Stimulated activated CD4-positive, alpha-beta T cell treated with anti-CD3 and anti-CD28 coated beads, Interleukin-2, amount 100 ng/mL, for 4 hours (primary cell): ENCODE results near the gene TIMM23.
"Not testable (repeated sequence)": the region's sequence is repeated elsewhere in the genome, so short reads cannot be mapped to it uniquely, and the experiment has no call there.

Source experiments
- DNase-seq: peaks from one replicate; pipeline ENCODE4 v3.0.0-alpha.2; 2020; ENCODE audit warnings: low read depth

TIMM23 gene

DNA sequence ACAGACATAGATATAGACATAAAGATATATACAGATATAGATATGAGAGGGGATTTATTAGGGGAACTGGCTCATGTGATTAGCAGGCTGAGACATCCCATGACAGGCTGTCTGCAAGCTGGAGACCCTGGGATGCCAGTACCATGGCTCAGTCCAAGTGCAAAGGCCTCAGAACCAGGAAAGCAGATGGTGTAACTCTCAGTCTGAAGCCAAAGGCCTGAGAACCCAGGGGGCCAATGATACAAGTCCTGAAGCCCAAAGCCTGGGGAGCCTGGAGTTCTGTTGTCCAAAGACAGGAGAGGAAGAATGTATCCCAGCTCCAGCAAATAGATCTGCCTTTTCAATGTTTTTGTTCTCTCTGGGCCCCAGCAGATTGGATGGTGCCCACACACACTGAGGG is 52.7 kb downstream of the TIMM23 start:
- DNase-seq = no peak

GRCh38 chr10:46025406-46025805 is 53.1 kb downstream of the TIMM23 start:
- no peak for DNase-seq

DNA sequence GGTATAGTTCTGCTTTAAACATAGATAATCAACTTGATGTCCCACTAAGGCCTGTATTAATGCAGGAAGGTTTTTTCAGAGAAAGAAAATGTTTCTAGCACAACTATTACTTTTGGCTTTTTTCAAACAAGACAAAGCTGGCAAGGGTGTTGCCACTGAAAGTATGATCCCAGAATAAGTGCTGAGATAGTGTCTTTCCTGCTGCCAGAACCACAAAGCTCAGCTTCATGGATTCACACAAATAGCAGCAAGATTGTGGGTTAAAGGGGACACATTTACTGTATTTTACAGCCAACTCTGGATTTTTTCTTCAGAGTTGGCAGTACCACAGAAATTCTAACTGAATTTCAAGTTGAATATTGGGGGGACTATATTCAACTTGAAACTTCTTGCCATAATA is 53.8 kb downstream of the TIMM23 start:
- no peak for DNase-seq

GRCh38 chr10:46028584-46029460 is 56.5 kb downstream of the TIMM23 start:
- DNase-seq = peak; percentile 24

GRCh38 chr10:46029461-46030030 is 57.3 kb downstream of the TIMM23 start:
- no peak for DNase-seq

- DNase-seq = peak; percentile 94
Observed at GRCh38 chr10:46030091-46030937, 58.0 kb downstream of the TIMM23 start, which contains the start of gene NCOA4. Gene NCOA4 (minus strand): TSS chr10:46030623. CDS start chr10:46016680, 13,943 bp downstream.

DNA sequence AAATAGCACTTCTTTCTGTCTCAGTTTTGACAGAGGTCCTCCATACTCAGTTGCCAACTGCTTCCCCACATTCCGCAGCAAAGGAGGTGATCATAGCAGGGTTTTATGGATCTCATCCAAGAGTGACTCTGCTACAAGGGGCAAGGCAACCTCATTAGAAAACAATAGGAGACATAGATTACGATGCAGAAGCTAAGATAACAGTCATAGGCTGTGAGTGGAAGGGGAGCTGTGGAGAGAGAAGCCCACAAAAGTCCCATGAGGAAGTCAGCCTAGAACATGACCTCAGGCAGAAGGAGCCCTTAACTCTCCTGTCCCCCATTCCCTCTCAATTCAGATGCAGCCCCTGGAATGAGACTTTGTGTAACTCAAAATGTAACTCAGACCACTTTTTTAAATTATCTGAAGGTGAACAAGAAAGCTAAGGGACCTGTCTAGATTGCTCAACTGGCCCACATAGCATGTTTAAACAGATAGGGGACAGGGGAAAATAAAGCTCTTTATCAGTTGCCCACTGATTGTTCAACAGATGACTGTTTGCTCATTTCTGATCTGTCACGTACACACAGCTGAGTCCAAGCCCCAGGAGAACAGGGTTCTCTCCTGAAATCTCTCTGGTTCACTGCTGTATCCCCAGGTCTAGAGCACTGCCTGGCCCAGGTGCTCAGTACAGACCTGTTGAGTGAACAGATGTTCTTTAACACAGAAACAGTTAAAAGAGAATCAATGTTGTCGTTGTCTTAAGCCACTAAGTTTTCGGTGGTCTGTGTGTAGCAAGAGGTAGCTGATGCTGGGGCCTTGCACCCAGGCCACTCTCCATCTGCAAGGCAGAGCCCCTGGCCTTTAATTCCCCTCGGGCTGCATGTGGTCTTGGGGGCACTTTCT is 59.6 kb downstream of the TIMM23 start:
- no peak for DNase-seq

GRCh38 chr10:46033602-46034011 is 61.3 kb downstream of the TIMM23 start:
- no peak for DNase-seq

- DNase-seq = no peak
Observed at GRCh38 chr10:46035923-46036849, 63.9 kb downstream of the TIMM23 start.

DNA sequence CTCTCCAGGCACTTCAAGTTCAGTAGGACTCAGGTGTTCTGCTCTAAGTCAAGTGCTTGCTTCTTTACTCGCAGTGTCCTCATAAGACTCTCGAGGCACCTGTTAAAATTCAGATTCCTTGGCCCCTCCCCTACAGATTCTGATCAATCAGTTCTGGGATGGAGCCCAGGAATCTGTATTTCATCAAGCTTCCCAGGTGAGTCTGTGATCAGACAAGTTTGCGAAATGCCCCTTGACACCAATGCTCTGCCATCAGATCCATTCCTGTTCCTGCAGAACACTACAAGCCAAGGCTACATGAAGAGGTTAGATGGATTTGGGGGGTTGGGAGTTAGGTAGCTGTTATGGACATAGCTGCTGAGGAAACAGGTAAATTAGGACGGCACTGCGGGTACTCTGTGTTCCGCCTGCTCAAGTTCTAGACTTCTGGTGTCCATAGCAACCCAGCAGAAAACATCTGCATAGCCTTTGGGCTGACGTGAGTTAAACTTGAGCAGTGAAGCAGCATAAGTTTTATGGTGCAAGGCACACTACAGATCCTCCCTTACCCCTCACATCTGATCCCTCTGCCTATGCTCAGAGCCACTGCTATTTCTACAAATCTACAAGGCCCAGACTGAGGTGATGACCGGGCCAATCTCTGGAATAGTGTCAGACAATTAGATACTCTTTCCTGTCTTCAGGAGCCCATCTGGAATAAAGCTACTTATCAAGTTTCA is 65.0 kb downstream of the TIMM23 start:
- no peak for DNase-seq

DNA sequence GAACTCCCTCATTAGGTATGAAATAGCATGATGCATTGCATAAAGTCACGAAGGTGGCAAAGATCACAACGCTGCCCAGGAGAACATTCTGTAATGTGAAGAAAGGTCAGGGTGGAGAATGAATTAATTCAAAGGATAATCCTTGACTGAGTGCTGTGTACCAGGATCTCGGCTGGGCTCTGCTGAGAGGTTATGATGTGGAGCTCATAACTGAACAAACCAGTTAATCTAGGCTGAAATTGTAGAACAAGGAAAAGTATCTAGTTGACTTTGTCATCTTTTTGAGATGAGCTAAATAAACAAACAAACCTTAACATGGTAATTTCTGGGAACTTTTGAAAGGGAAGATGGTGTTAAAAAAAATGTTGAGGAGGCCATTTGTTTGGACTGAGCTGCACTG is 67.7 kb downstream of the TIMM23 start:
- no peak for DNase-seq

GRCh38 chr10:46042527-46042926 is 70.2 kb downstream of the TIMM23 start:
- DNase-seq = no peak

DNA sequence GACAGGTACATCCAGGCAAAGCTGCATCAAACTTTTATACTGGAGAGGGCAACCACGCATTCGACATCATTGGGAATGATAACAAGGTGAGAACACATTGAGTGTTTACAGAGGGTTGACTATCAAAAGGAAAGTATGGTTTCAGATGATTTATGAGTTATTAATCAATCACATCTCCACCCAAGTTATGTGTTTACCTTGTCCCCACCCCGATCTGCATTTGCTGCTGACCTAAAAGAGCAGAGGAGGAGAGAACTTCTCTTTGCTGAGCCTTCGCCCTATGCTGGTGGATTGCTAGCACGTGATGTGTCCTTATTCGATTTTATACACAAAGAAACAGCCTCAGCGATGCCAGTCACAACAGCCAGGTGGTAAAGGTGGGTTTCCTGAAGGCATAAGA is 74.0 kb downstream of the TIMM23 start, which contains the start of gene MSMB:
Gene MSMB (minus strand): TSS at position 9 of the 400 bp plus-strand sequence. CDS start 32 bp downstream, outside the sequence.
- no peak for DNase-seq

DNA sequence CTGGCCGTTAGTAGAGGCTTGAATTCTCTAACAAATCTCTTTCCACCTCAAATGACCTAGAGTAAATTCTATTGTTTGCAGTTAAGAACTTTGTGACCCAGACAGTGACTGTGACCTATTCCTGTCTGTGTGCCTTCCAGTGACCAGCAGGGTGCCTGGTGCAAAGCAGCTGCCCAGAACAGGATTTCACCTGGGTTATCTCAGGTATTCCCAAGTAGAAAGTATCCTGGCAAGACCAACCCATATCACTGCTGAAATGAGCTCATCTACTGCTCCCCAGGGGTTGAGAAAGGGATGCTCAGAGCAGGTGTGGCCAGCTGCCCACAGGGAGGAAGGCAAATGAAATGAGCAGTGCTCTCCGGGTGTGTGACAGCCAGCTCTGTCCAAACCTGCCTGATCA is 75.9 kb downstream of the TIMM23 start:
- DNase-seq = no peak

GRCh38 chr10:46049497-46049831 is 77.2 kb downstream of the TIMM23 start:
- not testable (repeated sequence) for DNase-seq

DNA sequence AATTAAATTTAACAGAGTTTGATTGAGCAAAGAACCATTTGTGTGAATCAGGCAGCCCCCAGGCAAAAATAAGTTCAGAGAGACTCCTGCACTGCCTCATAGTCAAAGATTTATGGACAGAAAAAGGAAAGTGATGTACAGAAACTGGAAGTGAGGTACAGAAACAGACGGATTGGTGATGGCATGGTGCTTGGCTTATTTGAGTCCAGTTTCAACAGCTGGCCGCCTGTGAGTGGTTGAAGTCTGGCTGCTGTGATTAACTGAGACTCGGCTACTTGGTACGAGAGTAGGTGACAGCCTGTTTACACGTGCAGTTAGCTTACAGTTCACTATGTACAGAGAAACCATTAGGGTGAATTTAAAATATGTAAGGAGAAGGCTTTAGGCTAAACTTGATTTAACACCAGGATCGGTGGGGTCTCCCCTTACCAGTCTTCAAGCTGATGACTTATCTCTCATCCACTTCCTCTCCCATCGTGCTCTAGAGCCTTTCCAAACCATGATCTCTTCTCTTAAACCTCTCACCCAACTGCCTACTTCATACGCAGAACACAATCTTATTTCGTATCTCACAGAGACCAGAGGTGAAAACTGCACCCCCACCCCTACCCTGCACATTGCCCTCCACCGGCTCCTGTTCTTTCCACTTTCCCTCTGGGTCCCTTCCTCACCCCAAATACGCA is 78.8 kb downstream of the TIMM23 start:
- no peak for DNase-seq

DNA sequence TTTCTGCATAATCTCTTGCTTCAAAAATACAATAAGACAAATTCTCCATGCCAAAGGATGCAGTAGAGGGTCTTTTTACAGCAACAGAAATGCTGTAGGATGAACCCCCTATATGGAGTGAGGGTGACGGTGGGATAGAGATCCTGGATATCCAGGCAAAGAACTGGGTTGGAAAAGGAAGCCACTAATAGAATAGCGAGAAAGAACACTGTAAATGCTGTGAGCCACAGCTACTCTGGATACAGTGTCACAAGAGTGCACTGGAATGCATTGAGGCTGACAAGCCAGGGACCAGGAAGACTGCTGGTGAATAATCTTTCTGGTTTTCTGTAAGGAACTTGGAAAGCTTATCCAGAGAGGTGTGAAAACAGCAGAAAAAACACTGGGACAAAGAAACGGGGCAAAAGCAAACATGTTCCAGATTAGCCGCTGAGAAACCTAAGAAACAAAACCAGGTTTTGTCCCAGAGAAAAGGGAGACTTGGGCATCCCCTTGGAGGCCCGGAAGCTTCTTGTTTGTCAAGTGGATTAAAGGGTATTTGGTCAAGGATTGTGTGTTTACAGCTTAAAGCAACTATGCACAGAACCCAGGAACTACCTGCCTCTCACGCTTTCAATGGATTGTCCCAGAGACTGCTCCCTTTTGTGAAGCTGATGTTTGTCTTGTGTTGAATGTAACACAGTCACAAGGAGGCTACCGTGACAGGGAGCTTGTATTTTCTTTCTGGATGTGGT is 79.9 kb downstream of the TIMM23 start:
- DNase-seq = no peak

- no peak for DNase-seq
Observed at GRCh38 chr10:46052791-46053375, 80.6 kb downstream of the TIMM23 start.
